Panc1 (cell line): Measurements from ENCODE around the gene CHCHD6. TPM values are rescaled to one million over a fixed set of nuclear protein-coding genes. Genes with fewer than 3 reads are reported as not detected.

ENCODE experiments used
- ATAC-seq: fragments of 200-7000 bp; cut with Tn5 transposase; 2 replicates; pipeline ENCODE4 v1.9.1; 2020; ENCODE audit warnings: mild to moderate bottlenecking, moderate library complexity
- BruUV-seq: library from RNA; stranded (reverse); fragments of 400-500 nt; replicated peaks from 2 replicates; lab custom pipeline; 2021; lab: Mats Ljungman, UMichigan
- CTCF ChIA-PET: fragments of 300-600 bp; sonication (Branson Sonifier 250); formaldehyde crosslinking; loops from one replicate; lab custom pipeline; 2022; ENCODE audit warnings: antibody characterized with exemption; lab: Charles Lee
- POLR2A ChIA-PET: fragments of 300-600 bp; sonication (Branson Sonifier 250); formaldehyde crosslinking; loops from one replicate; lab custom pipeline; 2022; ENCODE audit warnings: antibody characterized with exemption; lab: Charles Lee
- DNase-seq: peaks from one replicate; pipeline ENCODE4 v3.0.0-alpha.2; 2010; ENCODE audit warnings: low read depth, low spot score
- H3K27ac ChIP-seq: 2 replicates; pipeline ENCODE4 v1.5.1; 2011; ENCODE audit warnings: mild to moderate bottlenecking, low read length, inconsistent platforms
- H3K27me3 ChIP-seq: fragments of 200-500 bp; sonication (Bioruptor generic); 2 replicates; pipeline ENCODE4 v1.6.0; 2014; ENCODE audit warnings: low read length, inconsistent platforms; ENCODE audit not compliant: control insufficient read depth, insufficient read depth
- H3K36me3 ChIP-seq: fragments of 200-500 bp; sonication (Bioruptor generic); 2 replicates; pipeline ENCODE4 v1.5.1; 2014; ENCODE audit warnings: inconsistent platforms, mild to moderate bottlenecking, low read length, moderate library complexity; ENCODE audit not compliant: control insufficient read depth, insufficient read depth
- H3K4me1 ChIP-seq: 2 replicates; pipeline ENCODE4 v1.5.1; 2011; ENCODE audit warnings: inconsistent platforms, mild to moderate bottlenecking, low read length, moderate library complexity; ENCODE audit not compliant: control insufficient read depth, insufficient read depth
- H3K4me3 ChIP-seq, 2 experiments: 2 replicates each; pipeline ENCODE4 v1.5.1; 2011 to 2012; ENCODE audit warnings: low read depth in 2 of 2, low read length in 2 of 2, mild to moderate bottlenecking in 2 of 2, inconsistent platforms in 1 of 2, moderate library complexity in 1 of 2
- H3K9me3 ChIP-seq: fragments of 200-500 bp; sonication (Bioruptor generic); 2 replicates; pipeline ENCODE4 v1.5.1; 2014; ENCODE audit warnings: low read depth, mild to moderate bottlenecking, inconsistent platforms, low read length, moderate library complexity; ENCODE audit not compliant: control insufficient read depth, insufficient read depth
- POLR2AphosphoS5 ChIP-seq: IDR thresholded peaks from 2 replicates; pipeline ENCODE4 v1.6.1; 2012; ENCODE audit warnings: mild to moderate bottlenecking, low read depth, low read length, moderate library complexity
- REST ChIP-seq, 2 experiments: IDR thresholded peaks; 2 replicates each; pipeline ENCODE4 v1.6.1; 2011 to 2012; ENCODE audit warnings: low read depth in 2 of 2, control low read depth in 1 of 2, low read length in 1 of 2, mild to moderate bottlenecking in 1 of 2, moderate library complexity in 1 of 2; ENCODE audit not compliant: insufficient read depth in 1 of 2
- SIN3A ChIP-seq: IDR thresholded peaks from 2 replicates; pipeline ENCODE4 v1.6.1; 2012; ENCODE audit warnings: low read depth, mild to moderate bottlenecking, low read length, moderate library complexity, borderline replicate concordance; ENCODE audit not compliant: insufficient read depth
- TCF7L2 ChIP-seq: IDR thresholded peaks from 2 replicates; pipeline ENCODE4 v1.6.1; 2011; ENCODE audit warnings: mild to moderate bottlenecking, low read depth, low read length, inconsistent platforms
- in situ Hi-C: cut with HindIII; loops from 2 replicates; pipeline ENCODE4 v1.10.0; 2016; ENCODE audit warnings: low sequenced_read_pairs, low pct_unique_long_range_greater_than_20kb
- intact Hi-C: fragments of 100-400 bp; cut with micrococcal nuclease; formaldehyde crosslinking; loops from one replicate; pipeline ENCODE4 v1.10.0; 2022; ENCODE audit not compliant: unreplicated experiment
- total RNA-seq: library from RNA; stranded (reverse); gene quantifications from one replicate; pipeline ENCODE4 v1.2.1, GENCODE V29; 2021; ENCODE audit not compliant: unreplicated experiment
- TF ChIP-seq, protein P1 (sequence below): fragments of 450-650 bp; IDR thresholded peaks from 2 replicates; pipeline ENCODE4 v1.5.1; 2017; ENCODE audit warnings: mild to moderate bottlenecking

The CHCHD6 gene
- total RNA-seq, 1 experiment from 2014 or later = 31.5 TPM

DNA sequence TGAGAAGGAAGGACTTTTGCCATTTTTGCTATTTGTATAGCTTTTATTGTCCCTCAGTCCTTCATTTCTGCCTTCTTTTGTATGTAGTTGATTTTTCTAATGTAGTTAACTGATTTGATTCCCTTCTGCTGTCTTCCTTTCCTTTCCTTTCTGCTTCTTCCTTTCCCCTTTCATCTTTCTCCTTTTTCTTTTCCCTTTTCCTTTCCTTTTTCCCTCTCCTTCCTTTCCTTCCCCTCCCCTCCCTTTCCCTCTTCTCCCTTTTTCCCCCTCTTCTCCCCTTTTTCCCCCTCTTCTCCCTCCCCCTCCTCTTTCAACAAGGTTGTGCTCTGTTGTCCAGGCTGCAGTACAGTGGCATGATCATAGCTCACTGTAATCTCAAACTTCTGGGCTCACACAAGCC is 59.0 kb downstream of the CHCHD6 start:
- in situ Hi-C loops = no loop called here
- no TSS peak for BruUV-seq
- H3K27me3 ChIP-seq = no peaks in the 10 kb centered on the region
- DNase-seq (no peak), ATAC-seq (no peak)
- no peak overlapping the region for H3K4me3 ChIP-seq
- no peaks in the 10 kb centered on the region for H3K9me3 ChIP-seq
- POLR2A ChIA-PET = no interaction called here
- intact Hi-C loops = no loop called here
- no peak overlapping the region for H3K27ac ChIP-seq
- H3K4me1 ChIP-seq = no peaks in the 10 kb centered on the region
- TF ChIP-seq, protein P1, sequence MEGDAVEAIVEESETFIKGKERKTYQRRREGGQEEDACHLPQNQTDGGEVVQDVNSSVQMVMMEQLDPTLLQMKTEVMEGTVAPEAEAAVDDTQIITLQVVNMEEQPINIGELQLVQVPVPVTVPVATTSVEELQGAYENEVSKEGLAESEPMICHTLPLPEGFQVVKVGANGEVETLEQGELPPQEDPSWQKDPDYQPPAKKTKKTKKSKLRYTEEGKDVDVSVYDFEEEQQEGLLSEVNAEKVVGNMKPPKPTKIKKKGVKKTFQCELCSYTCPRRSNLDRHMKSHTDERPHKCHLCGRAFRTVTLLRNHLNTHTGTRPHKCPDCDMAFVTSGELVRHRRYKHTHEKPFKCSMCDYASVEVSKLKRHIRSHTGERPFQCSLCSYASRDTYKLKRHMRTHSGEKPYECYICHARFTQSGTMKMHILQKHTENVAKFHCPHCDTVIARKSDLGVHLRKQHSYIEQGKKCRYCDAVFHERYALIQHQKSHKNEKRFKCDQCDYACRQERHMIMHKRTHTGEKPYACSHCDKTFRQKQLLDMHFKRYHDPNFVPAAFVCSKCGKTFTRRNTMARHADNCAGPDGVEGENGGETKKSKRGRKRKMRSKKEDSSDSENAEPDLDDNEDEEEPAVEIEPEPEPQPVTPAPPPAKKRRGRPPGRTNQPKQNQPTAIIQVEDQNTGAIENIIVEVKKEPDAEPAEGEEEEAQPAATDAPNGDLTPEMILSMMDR = no peak
- TF ChIP-seq TCF7L2 (no peak), REST (IDR thresholded peaks at IDR 0.05; ENCODE audit: insufficient read depth in 1 of 2, low read depth in 2 of 2, low read length in 1 of 2) (no peak), POLR2AphosphoS5 (no peak), SIN3A (no peak)
- no peaks in the 10 kb centered on the region for H3K36me3 ChIP-seq
- CTCF ChIA-PET = no interaction called here

GRCh38 chr3:126765187-126766069 is 61.4 kb downstream of the CHCHD6 start:
- in situ Hi-C loops (no loop called here), intact Hi-C loops (no loop called here)
- TF ChIP-seq TCF7L2 = no peak
- TF ChIP-seq REST (IDR thresholded peaks at IDR 0.05; ENCODE audit: insufficient read depth in 1 of 2, low read depth in 2 of 2, low read length in 1 of 2) = no peak
- TF ChIP-seq SIN3A = no peak
- ChIA-PET CTCF (no interaction called here), POLR2A (no interaction called here)
- no peaks in the 10 kb centered on the region for H3K27me3 ChIP-seq
- H3K9me3 ChIP-seq = no peaks in the 10 kb centered on the region
- H3K27ac ChIP-seq = no peak overlapping the region
- no peaks in the 10 kb centered on the region for H3K4me1 ChIP-seq
- H3K36me3 ChIP-seq = no peaks in the 10 kb centered on the region
- H3K4me3 ChIP-seq = no peak overlapping the region
- BruUV-seq = no TSS peak
- no peak for ATAC-seq
- DNase-seq = no peak
